Cerebellar nuclear complex (tissue), 1 donor: Measurements from ENCODE around the gene FGF21.
A peak's percentile ranks its signal among the peaks of the same experiment; 100 is the strongest.
"Not testable (repeated sequence)": the region's sequence is repeated elsewhere in the genome, so short reads cannot be mapped to it uniquely, and the experiment has no call there.

Experiments
- DNase-seq, 2 experiments: peaks; one replicate each; lab custom pipeline; 2025; lab: John Stamatoyannopoulos, UW

FGF21 gene

DNA sequence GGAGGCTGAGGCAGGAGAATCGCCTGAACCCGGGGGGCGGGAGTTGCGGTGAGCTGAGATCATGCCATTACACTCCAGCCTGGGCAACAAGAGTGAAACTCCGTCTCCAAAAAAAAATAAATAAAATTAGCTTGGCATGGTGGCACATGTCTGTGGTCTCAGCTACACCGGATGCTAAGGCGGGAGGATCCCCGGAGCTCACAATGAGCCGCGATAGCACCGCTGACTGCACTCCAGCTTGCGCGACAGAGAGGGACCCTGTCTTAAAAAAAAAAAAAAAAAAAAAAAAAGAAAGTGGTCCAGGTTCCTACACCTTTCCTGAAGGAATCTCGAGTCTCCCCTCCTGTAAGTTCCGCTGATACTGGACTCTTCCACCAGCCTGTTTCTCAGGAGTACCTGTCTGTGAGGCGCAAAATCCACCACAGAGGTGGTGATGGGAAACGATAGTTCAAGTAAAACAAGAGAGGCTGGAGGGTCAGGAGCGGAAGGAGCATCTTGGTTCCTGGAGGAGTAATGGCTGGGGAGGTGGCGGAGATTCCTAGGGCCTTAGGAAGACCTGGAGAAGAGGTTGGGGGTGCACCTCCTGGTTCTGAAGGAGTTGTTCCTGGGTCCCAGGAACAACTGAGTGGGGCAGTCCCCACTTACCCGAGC, 3.4 kb upstream of the FGF21 start:
- DNase-seq, result no peak

DNA sequence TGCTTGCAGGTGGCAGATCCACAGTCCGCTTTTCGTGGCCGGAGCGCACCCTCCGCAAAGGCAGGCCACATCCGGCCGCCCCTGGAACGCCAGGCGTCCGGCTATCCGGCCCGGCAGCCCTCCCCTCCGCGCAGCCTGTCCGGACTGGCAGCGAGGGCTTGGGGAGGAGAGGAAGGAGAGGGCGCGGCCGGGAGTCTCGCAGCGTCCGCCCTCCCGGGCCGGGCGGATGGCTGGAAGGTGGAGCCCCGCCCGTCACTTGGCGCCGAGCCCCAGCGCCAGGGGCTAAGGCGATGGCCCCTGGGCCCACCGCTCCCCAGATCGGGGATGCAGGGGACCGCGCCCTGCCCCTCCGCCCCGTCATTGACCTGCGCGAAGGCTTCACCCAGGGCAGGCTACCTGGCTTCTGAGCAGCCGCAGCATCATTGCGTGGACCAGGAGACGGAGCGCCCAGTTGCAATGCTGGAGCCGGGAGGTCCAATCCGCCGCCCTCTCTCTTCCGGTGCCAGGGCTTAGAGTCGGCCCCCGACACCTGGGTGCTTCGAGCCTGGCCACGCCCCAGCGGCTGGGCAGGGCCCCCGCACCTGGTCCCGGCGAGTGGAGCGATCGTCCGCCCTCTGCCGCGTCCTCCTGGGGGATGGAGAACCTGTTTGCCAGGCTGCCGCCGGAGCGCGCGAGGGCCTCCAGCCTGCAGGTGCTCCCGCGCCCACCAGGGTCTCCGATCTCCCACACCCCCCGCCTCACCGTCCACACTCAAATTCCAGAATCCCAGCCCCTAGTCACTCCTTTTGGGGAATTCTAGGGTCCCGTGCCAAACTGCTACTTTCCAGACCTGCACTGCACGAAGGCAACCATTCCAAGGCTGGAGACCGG, 2.6 kb upstream of the FGF21 start, which contains the start of gene FUT1:
FUT1 (minus strand) TSS at position 146 of the 870 bp plus-strand sequence. CDS start 1,360 bp downstream, outside the sequence.
- peak in 1 of 2 experiments; percentile 41 for DNase-seq

DNA sequence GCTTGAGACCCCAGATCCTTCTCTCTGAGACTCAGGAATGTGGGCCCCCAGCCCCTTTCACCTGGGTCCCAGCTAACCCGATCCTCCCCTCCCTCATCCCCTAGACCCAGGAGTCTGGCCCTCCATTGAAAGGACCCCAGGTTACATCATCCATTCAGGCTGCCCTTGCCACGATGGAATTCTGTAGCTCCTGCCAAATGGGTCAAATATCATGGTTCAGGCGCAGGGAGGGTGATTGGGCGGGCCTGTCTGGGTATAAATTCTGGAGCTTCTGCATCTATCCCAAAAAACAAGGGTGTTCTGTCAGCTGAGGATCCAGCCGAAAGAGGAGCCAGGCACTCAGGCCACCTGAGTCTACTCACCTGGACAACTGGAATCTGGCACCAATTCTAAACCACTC, 463 bp downstream of the FGF21 start:
- no peak for DNase-seq

GRCh38 chr19:48756212-48756611, 888 bp downstream of the FGF21 start:
- DNase-seq, result no peak

DNA sequence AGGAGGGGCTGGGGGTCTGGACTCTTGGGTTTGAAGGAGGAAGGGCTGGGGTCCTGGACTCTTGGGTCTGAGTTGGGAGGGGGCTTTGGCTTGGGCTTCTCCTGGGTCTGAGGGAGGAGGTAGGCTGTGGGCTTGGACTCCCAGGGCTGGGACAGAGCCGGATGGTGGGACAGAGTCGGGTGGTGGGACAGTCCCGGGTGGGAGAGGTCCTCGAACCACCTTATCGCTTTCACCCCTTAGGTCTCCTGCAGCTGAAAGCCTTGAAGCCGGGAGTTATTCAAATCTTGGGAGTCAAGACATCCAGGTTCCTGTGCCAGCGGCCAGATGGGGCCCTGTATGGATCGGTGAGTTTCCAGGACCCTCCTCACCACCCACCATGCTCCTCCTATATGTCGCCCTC, 1.4 kb downstream of the FGF21 start:
- DNase-seq, result no peak

DNA sequence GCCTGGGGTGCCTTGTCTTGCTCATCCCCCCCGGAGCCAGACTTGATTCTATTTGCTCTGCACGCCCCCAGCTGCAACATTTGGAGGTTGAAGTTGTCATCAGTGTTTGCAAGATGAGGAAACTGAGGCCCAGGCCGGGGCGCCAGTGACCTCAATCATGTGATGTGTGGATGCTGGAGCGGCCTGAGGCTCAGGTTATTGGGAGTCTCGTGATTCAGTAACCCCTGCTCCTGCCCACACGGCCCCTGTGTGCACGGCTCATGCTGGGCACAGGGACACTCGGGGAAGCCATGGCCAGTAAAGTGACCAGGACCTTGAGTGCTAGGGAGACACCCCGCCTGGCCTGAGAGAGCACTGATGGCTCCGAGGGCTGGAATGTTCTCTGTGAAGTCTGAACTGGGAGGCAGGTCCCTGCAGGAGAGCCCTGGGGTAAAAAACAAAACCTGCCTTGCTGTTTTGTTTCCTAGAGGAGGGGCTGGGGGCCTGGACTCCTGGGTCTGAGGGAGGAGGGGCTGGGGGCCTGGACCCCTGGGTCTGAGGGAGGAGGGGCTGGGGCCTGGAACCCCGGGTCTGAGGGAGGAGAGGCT, 1.9 kb downstream of the FGF21 start:
- DNase-seq, result no peak

- DNase-seq, result no peak
Measured at GRCh38 chr19:48757741-48758144, 2.4 kb downstream of the FGF21 start.

DNA sequence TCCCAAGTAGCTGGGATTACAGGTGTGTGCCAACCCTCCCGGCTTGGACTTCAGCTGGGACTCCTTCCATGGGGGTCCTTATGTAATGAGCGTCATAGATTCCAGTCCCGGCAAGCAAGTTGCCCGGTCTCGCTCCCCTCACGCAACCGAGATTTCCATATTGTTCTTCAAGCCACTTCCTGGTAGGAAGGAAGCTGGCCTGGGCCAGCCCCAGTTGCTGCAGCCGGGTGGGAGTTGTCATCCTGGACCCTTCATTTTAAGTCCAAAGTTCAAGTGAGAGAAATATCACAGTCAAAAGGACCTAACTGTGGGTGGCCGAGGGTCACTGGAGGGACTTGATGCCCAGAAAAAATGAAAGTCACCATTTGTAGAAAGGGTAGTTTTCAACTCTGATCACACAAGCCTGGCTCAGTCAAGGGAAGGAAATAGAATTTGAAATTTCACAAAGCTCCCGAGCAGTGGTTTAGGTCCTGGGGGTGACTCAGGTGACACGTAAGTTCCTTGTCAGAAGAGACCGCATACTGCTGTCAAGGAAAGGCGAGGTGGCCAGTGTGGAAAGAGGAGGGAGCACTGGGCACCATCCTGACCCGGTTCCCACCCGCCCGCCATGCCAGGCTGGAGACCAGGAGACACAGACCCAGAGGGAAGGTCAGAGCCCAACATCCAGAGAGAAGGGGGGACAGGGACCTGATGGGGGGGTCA, 5.3 kb downstream of the FGF21 start:
- DNase-seq, result no peak

DNA sequence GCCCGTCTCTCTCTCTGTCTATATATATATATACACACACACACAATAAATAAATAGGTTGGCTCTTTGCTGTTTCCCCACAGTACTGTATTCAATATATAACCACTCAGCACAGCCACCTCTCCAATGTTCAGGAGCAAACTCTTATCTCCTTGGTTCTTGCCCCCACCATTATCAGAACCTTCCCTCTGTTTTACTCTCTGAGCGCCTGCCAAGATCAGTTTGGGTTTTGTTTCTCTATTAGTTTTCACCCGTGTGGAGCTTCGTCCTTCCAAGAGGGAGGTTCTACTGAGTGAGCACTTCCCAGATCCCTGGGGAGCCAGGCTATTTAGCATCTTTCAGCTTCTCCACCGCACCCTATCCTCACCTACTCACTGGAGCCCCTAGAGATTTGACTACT, 10.5 kb downstream of the FGF21 start:
- DNase-seq, result not testable (repeated sequence)

DNA sequence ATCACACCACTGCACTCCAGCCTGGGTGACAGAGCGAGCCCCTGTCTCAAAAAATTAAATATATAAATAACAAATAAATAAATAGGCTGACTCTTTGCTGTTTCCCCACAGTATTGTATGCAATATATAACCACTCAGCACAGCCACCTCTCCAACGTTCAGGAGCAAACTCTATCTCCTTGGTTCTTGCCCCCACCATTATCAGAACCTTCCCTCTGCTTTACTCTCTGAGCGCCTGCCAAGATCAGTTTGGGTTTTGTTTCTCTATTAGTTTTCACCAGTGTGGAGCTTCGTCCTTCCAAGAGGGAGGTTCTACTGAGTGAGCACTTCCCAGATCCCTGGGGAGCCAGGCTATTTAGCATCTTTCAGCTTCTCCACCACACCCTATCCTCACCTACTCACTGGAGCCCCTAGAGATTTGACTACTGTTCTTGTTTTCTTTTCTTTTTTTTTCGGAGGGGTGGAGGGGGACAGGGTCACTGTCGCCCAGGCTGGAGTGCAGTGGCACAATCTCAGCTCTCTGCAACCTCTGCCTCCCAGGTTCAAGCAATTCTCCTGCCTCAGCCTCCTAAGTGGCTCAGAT, 12.9 kb downstream of the FGF21 start:
- not testable (repeated sequence) for DNase-seq

DNA sequence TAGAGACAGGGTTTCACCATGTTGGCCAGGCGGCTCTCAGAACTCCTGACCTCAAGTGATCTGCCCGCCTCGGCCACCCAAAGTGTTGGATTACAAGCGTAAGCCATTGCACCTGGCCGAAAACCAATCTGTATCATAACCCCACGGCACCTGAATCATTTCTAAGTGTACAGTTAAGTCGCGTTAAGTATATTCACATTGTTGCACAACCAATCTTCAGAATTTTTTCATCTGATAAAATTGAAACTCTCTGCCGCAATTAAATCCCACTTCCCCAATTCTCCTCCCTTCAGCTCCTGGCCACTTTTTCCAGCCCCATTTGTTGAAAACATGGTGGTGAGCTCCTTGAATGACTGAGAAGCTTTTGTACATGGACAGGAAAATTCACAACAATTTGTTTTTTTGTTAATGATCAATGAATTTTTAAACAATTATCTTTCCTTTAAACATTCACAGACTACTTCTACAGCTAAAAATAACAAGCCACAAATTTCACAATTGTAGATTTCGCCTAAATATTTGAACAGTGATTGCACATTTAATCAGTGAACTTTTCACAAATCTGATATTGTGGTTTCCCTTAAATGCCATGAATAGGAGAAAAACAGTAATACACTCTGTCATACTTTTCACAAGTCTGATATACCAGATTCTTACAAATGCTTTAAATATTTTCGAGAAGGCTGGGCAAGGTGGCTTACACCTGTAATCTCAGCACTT, 13.8 kb downstream of the FGF21 start:
- no peak for DNase-seq

- no peak for DNase-seq
Measured at GRCh38 chr19:48770266-48770665, 14.9 kb downstream of the FGF21 start.

DNA sequence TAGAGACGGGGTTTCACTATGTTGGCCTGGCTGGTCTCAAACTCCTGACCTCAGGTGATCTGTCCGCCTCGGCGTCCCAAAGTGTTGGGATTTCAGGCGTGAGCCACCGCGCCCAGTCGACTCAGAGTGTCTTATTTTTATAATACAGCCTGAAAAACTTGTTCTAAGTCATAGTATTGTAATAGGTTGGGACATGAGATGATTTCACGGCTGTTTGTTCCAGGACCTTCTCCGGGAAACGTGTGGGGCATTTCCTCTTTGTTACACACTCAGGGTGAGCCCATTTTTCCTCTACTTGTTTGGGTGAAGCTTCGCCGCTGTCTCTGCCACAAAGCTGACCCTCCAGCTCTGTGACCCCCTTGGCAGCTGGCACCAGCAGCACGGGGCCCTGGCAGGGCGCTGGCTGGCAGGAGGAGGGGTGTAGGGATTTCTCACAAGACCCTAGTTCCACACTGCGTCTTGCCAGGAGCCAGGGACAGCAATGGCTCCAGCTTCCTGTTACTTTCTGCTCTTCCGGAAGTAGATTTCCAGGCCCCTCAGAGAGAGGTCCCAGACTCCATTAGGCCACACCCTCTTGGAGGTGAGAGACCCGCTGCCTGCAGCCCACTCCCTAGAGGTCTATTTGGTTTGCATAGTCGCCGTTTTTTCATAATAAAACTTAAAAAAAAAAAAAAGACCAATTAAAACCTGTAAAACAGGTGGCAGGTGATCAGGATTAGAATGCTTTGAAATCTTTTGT, 15.6 kb downstream of the FGF21 start:
- no peak for DNase-seq

DNA sequence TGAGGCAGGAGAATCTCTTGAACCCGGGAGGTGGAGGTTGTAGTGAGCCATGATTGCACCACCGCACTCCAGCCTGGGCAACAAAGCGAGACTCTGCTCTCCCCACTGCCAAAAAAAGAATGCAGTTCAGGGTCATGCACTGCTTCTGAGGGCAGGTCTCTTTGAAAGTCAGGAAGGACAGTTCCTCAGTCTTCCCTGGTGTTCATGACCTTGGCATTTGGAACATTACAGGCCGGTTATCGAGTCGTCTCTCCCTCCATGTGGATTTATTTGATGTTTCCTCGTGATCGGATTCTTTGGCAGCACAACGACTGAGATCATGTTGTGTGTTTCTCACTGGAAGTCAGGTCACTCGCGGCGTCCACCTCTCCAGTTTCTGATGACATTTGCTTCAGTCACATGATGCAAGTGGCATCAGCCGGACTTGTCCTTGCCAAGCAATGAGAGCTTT, 17.2 kb downstream of the FGF21 start:
- no peak for DNase-seq

DNA sequence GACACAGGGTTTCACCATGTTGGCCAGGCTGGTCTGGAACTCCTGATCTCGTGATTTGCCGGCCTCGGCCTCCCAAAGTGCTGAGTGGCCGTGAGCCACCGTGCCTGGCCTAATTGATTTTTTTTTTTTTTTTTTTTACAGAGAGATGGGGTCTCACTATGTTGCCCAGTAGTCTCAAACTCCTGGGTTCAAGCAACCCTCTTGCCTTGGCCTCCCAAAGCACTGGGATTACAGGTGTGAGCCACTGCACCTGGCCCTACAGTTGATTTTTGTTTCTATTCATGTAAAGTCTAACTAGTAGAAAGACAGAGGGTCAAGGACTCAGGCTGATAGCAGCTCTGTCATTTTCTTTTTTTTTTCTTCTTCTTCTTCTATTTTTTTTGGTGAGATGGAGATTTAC, 21.8 kb downstream of the FGF21 start:
- DNase-seq, result no peak

GRCh38 chr19:48777720-48778119, 22.4 kb downstream of the FGF21 start:
- no peak for DNase-seq

DNA sequence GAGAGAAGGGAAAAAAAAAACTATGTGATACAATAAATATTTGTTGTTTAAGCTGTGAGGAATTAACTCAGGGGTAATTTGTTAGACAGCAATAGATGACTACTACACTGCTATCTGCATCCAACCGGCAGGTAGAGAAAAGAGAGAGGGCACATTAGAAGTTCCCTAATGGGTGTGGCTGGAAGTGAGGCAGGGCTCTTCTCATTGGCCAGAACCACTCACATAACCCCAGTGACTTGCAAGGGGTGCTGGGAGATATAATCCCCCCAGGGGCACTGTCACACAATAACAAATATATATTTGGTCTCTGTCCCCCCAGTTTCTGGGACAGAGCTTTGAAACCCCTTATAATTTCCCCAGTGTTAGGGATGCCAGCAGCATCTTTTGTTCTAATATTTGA, 24.3 kb downstream of the FGF21 start:
- no peak for DNase-seq

DNA sequence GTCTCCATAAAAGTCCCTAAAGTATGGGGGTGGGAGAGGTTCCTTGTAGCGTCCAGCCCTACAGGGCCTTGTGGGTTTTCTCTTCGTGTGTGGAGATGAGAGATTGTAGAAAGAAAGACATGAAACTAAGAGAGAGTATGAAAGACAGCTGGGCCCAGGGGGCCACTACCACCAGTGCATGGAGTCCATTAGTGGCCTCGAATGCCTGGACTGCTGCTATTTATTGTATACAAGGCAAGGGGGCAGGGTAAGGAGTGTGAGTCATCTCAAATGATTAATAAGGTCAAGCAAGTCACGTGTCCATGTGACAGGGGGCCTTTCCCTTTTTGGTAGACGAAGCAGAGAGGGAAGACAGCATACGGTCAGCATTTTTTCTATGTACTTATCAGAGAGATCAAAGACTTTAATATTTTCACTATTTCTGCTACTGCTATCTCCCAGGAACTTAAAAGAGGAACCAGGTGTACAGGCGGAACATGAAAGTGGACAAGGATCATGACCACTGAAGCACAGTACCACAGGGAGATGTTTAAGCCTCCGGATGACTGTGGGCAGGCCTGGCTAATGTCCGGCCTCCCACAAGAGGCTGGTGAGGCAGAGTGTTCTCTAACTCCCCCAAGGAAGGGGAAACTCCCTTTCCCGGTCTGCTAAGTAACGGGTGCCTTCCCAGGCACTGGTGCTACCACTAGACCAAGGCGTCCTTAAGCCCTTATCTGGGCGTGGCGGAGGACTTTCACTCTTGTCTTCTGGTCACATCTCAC, 25.5 kb downstream of the FGF21 start:
- DNase-seq, result no peak

DNA sequence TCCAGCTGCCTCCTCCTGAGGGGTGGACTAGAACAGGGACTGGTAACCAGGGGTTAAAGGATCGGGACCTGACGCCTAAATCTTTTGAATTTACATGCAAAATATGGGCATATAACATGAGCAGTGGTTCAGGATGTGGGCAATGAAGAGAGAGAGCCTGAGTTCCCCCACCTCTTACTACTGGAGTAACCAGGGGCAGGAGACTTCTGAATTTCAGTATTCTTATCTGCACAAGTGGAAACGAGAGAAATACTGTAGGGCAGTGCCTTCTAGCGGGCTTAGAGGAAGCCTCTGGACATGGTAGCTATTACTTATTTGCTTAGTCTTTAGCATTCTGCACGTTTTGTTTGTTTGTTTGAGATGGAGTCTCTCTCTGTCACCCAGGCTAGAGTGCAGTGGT, 29.2 kb downstream of the FGF21 start:
- no peak for DNase-seq

DNA sequence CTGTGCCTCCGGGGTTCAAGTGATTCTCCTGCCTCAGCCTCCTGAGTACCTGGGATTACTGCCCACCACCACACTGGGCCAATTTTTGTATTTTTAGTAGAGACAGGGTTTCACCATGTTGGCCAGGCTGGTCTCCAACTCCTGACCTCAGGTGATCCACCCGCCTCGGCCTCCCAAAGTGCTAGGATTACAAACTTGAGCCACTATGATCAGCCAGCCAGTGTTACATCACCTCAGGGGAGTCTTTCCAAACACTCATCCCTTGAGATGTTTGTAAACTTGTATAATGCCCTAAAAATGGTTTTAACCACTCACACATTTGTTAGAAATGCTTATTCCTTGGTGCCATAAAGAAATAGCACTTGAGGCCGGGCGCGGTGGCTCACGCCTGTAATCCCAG, 31.1 kb downstream of the FGF21 start:
- DNase-seq, result not testable (repeated sequence)
